GM12878 (cell line): ENCODE data around the gene TSHZ2. TPM values are rescaled to one million over a fixed set of nuclear protein-coding genes. Genes with fewer than 3 reads are reported as not detected.

ENCODE experiments used
- ATAC-seq: fragments of 200-7000 bp; cut with Tn5 transposase; 3 replicates; pipeline ENCODE4 v1.9.1; 2020; ENCODE audit warnings: mild to moderate bottlenecking, moderate library complexity
- BruUV-seq: library from RNA; stranded (reverse); fragments of 400-500 nt; replicated peaks from 2 replicates; lab custom pipeline; 2021; lab: Mats Ljungman, UMichigan
- CTCF ChIA-PET: fragments of 300-600 bp; sonication (Branson Sonifier 250); formaldehyde crosslinking; extraction: SDS; loops from one replicate; lab custom pipeline; 2021; ENCODE audit warnings: inconsistent platforms; lab: Yijun Ruan, JAX
- POLR2A ChIA-PET: fragments of 350-600 bp; formaldehyde crosslinking; extraction: SDS; loops from one replicate; lab custom pipeline; 2021; ENCODE audit warnings: inconsistent platforms; lab: Charles Lee
- RAD21 ChIA-PET: fragments of 300-600 bp; sonication (Branson Sonifier 250); formaldehyde crosslinking; loops from one replicate; lab custom pipeline; 2023; ENCODE audit warnings: antibody characterized with exemption; ENCODE audit not compliant: unreplicated experiment; lab: Charles Lee
- SMC1A ChIA-PET: fragments of 300-600 bp; sonication (Branson Sonifier 250); formaldehyde crosslinking; loops from one replicate; lab custom pipeline; 2023; ENCODE audit not compliant: unreplicated experiment, uncharacterized antibody; lab: Charles Lee
- DNase-seq: peaks from one replicate; pipeline ENCODE4 v3.0.0-alpha.2; 2011; ENCODE audit warnings: low read depth, low spot score
- FAIRE-seq: peaks from 3 replicates; lab custom pipeline; 2011; peaks lifted over from hg19 to GRCh38; lab: Jason Lieb, UNC
- H2AFZ ChIP-seq: 2 replicates; pipeline ENCODE4 v1.6.0; 2011; ENCODE audit warnings: low read depth, low read length, control low read depth; ENCODE audit not compliant: control insufficient read depth
- H3K27ac ChIP-seq: 2 replicates; pipeline ENCODE4 v1.5.1; 2011; ENCODE audit warnings: control low read depth; ENCODE audit not compliant: control insufficient read depth, insufficient read depth
- H3K27me3 ChIP-seq, 2 experiments: replicated peaks in 1 of 2; 2 replicates each; pipeline versions ENCODE4 v1.6.0 to v1.6.1; 2011; ENCODE audit warnings: low read length in 1 of 2; ENCODE audit not compliant: control insufficient read depth in 2 of 2, insufficient read depth in 2 of 2
- H3K36me3 ChIP-seq, 2 experiments: 2 replicates each; pipeline ENCODE4 v1.5.1; 2011; ENCODE audit warnings: low read length in 1 of 2; ENCODE audit not compliant: control insufficient read depth in 2 of 2, insufficient read depth in 2 of 2
- H3K4me1 ChIP-seq: 2 replicates; pipeline ENCODE4 v1.6.1; 2011; ENCODE audit warnings: mild to moderate bottlenecking, low read length, moderate library complexity, mixed read lengths; ENCODE audit not compliant: control insufficient read depth, insufficient read depth
- H3K4me2 ChIP-seq: 2 replicates; pipeline ENCODE4 v1.6.0; 2011; ENCODE audit warnings: control low read depth; ENCODE audit not compliant: control insufficient read depth, insufficient read depth
- H3K4me3 ChIP-seq: fragments of 200-600 bp; sonication (generic); 2 replicates; pipeline ENCODE4 v1.5.1; 2016
- H3K79me2 ChIP-seq: 2 replicates; pipeline ENCODE4 v1.6.0; 2011; ENCODE audit warnings: low read length; ENCODE audit not compliant: control insufficient read depth, insufficient read depth
- H3K9ac ChIP-seq: 2 replicates; pipeline ENCODE4 v1.8.0; 2011; ENCODE audit warnings: low read length, control low read depth, mixed read lengths; ENCODE audit not compliant: control insufficient read depth, insufficient read depth
- H3K9me3 ChIP-seq: replicated peaks from 3 replicates; pipeline ENCODE4 v1.5.1; 2011; ENCODE audit warnings: mild to moderate bottlenecking, low read length; ENCODE audit not compliant: control insufficient read depth, insufficient read depth
- H4K20me1 ChIP-seq: 2 replicates; pipeline ENCODE4 v1.6.0; 2011; ENCODE audit not compliant: control insufficient read depth, insufficient read depth
- ASH2L ChIP-seq: fragments of 300-600, 200-600 bp; sonication (generic); IDR thresholded peaks from 2 replicates; pipeline ENCODE4 v1.6.1; 2017; ENCODE audit warnings: low read depth, mild to moderate bottlenecking, borderline replicate concordance
- BACH1 ChIP-seq: fragments of 450-650 bp; IDR thresholded peaks from 2 replicates; pipeline ENCODE4 v1.6.1; 2017; ENCODE audit warnings: mild to moderate bottlenecking, borderline replicate concordance
- BHLHE40 ChIP-seq, 2 experiments: fragments of 450-650 bp in 1 of 2; IDR thresholded peaks; 2 replicates each; pipeline ENCODE4 v1.6.1; 2011 to 2017; ENCODE audit warnings: low read depth in 2 of 2, borderline replicate concordance in 1 of 2, improper control_type of control experiment in 1 of 2, low read length in 1 of 2, mild to moderate bottlenecking in 1 of 2
- GABPA ChIP-seq: IDR thresholded peaks from 2 replicates; pipeline ENCODE4 v1.6.1; 2014; ENCODE audit warnings: antibody characterized with exemption, low read depth, mild to moderate bottlenecking, inconsistent platforms
- NKRF ChIP-seq: fragments of 450-650 bp; conservative IDR thresholded peaks from 2 replicates; pipeline ENCODE4 v1.6.1; 2017; ENCODE audit warnings: mild to moderate bottlenecking, moderate library complexity
- NR2C2 ChIP-seq: IDR thresholded peaks from 2 replicates; pipeline ENCODE4 v1.6.1; 2011; ENCODE audit warnings: borderline replicate concordance, low read depth; ENCODE audit not compliant: control insufficient read depth, insufficient read length
- POLR2AphosphoS2 ChIP-seq: IDR thresholded peaks from 2 replicates; pipeline ENCODE4 v1.6.1; 2011; ENCODE audit warnings: low read depth, mild to moderate bottlenecking, low read length, improper control_type of control experiment, moderate library complexity
- POU2F2 ChIP-seq: IDR thresholded peaks from 3 replicates; pipeline ENCODE4 v1.6.1; 2011; ENCODE audit warnings: low read depth, mild to moderate bottlenecking, low read length, borderline replicate concordance
- RB1 ChIP-seq: fragments of 450-650 bp; formaldehyde crosslinking; IDR thresholded peaks from 2 replicates; pipeline ENCODE4 v1.6.1; 2017; ENCODE audit warnings: mild to moderate bottlenecking, borderline replicate concordance
- RFX5 ChIP-seq: IDR thresholded peaks from 2 replicates; pipeline ENCODE4 v1.6.1; 2011; ENCODE audit warnings: low read depth, low read length, improper control_type of control experiment
- SIX5 ChIP-seq: IDR thresholded peaks from 2 replicates; pipeline ENCODE4 v1.6.1; 2011; ENCODE audit warnings: mild to moderate bottlenecking, low read depth, low read length, moderate library complexity; ENCODE audit not compliant: severe bottlenecking
- SMAD5 ChIP-seq: IDR thresholded peaks from 2 replicates; pipeline ENCODE4 v1.6.1; 2016; ENCODE audit warnings: antibody characterized with exemption, low read depth
- TCF7 ChIP-seq: IDR thresholded peaks from 2 replicates; pipeline ENCODE4 v1.6.1; 2014; ENCODE audit warnings: antibody characterized with exemption, borderline replicate concordance
- ZBTB4 ChIP-seq: fragments of 450-650 bp; formaldehyde crosslinking; IDR thresholded peaks from 2 replicates; pipeline ENCODE4 v1.4.0; 2022; ENCODE audit warnings: mild to moderate bottlenecking, moderate library complexity
- ZNF384 ChIP-seq: IDR thresholded peaks from 2 replicates; pipeline ENCODE4 v1.6.1; 2012; ENCODE audit warnings: low read depth, mild to moderate bottlenecking, low read length, improper control_type of control experiment, borderline replicate concordance
- WGBS: methylation state at CpG from one replicate; pipeline ENCODE4 v1.1.6; 2016; ENCODE audit warnings: low lambda C conversion rate; ENCODE audit not compliant: insufficient replicate concordance, insufficient coverage; ENCODE audit errors: missing lambda C conversion rate; 5-methylcytosine and 5-hydroxymethylcytosine counted together
- in situ Hi-C: fragments of 300-500 bp; cut with MboI; formaldehyde crosslinking; loops from 9 replicates; pipeline ENCODE4 v1.14.3; 2018; ENCODE audit warnings: mixed read lengths
- intact Hi-C: fragments of 100-400 bp; cut with micrococcal nuclease; formaldehyde crosslinking; loops from one replicate; pipeline ENCODE4 v1.14.2; 2022; ENCODE audit not compliant: unreplicated experiment
- polyA plus RNA-seq, 11 experiments: library from polyadenylated mRNA; depleted of rRNA in 4 of 11; unstranded in 6 of 11; stranded (reverse) in 5 of 11; fragments of >200 nt; fragmentation: Nextera tagmentation in 4 of 11; fragmentation: Illumina TruSeq in 1 of 11; extraction: Ambion mirVana in 4 of 11; extraction: Trizol in 1 of 11; gene quantifications; 1 replicate in 1 of 11; 2 replicates in 10 of 11; pipeline versions ENCODE4 v1.2.1 to v1.2.3, GENCODE V29; 2011 to 2016; ENCODE audit warnings: inconsistent platforms in 2 of 11, missing spikeins in 2 of 11, low read depth in 1 of 11
- total RNA-seq, 4 experiments: library from RNA; depleted of rRNA in 3 of 4; stranded (reverse); fragments of >200 nt in 3 of 4; fragmentation: Illumina TruSeq in 1 of 4; extraction: Trizol in 1 of 4; gene quantifications; 2 replicates each; pipeline versions ENCODE4 v1.2.1 to v1.2.3, GENCODE V29; 2013 to 2021

Gene TSHZ2
- total and polyA plus RNA-seq, 10 of the 15 experiments (the other 5 are each of a cell fraction or from before 2014, with no cell fraction given), result 0.01 to 0.86 (median 0.13) TPM; not detected in 2

GRCh38 chr20:53064935-53065334 is 92.8 kb downstream of the TSHZ2 start (continued):
- no peak for TF ChIP-seq BACH1

GRCh38 chr20:53068241-53068640 is 96.1 kb downstream of the TSHZ2 start:
- no TSS peak for BruUV-seq
- in situ Hi-C loops, result no loop called here
- Histone ChIP-seq H3K27ac (no peak overlapping the region), H3K27me3 (no peaks in the 10 kb centered on the region), H3K36me3 (no peaks in the 10 kb centered on the region), H3K4me3 (no peak overlapping the region), H3K9me3 (no peaks in the 10 kb centered on the region), H4K20me1 (no peaks in the 10 kb centered on the region), H3K79me2 (no peaks in the 10 kb centered on the region), H3K4me2 (no peak overlapping the region), H2AFZ (no peak overlapping the region), H3K4me1 (no peaks in the 10 kb centered on the region), H3K9ac (no peak overlapping the region)
- ATAC-seq (no peak), FAIRE-seq (no peak), DNase-seq (no peak)
- ChIA-PET SMC1A (no interaction called here), POLR2A (no interaction called here), CTCF (no interaction called here), RAD21 (interaction anchor here (1.0 kb wide), 1 partner anchor 43 kb away, joined by 3 read pairs; no protein-coding TSS in a partner anchor)
- 37% methylated on average over 3 of the region's 3 CpGs for WGBS
- intact Hi-C loops, result no loop called here
- no peak for TF ChIP-seq RFX5
- no peak for TF ChIP-seq BHLHE40 (IDR thresholded peaks at IDR 0.05; ENCODE audit: borderline replicate concordance in 1 of 2, low read depth in 2 of 2, low read length in 1 of 2)
- TF ChIP-seq SMAD5, result no peak
- no peak for TF ChIP-seq SIX5
- TF ChIP-seq NKRF, result no peak
- no peak for TF ChIP-seq POU2F2
- TF ChIP-seq NR2C2, result no peak
- TF ChIP-seq ASH2L, result no peak
- no peak for TF ChIP-seq TCF7
- TF ChIP-seq POLR2AphosphoS2, result no peak
- no peak for TF ChIP-seq GABPA
- no peak for TF ChIP-seq ZNF384
- no peak for TF ChIP-seq RB1
- no peak for TF ChIP-seq ZBTB4 (CRISPR knock-in tag)
